Left kidney (tissue), 2 donors: ENCODE results near the gene STK39. TPM values are rescaled to one million over a fixed set of nuclear protein-coding genes. Genes with fewer than 3 reads are reported as not detected.
"Not testable (repeated sequence)": the region's sequence is repeated elsewhere in the genome, so short reads cannot be mapped to it uniquely, and the experiment has no call there.

ENCODE experiments used
- DNase-seq: peaks from one replicate; pipeline ENCODE4 v3.0.0-alpha.2; 2013
- polyA plus RNA-seq: library from polyadenylated mRNA; unstranded; fragments of 120-200 nt; gene quantifications from one replicate; pipeline ENCODE4 v1.2.1, GENCODE V29; 2013; ENCODE audit not compliant: insufficient read length

Gene STK39
- polyA plus RNA-seq, 1 donor = 37.7 TPM

GRCh38 chr2:168138374-168138773 is 109.0 kb downstream of the STK39 start:
- no peak for DNase-seq

- no peak for DNase-seq
Observed at GRCh38 chr2:168137510-168138180, 109.8 kb downstream of the STK39 start.

- no peak for DNase-seq
Observed at GRCh38 chr2:168136392-168136977, 110.9 kb downstream of the STK39 start.

GRCh38 chr2:168135630-168136029 is 111.8 kb downstream of the STK39 start:
- DNase-seq = no peak

- no peak for DNase-seq
Observed at GRCh38 chr2:168135121-168135520, 112.3 kb downstream of the STK39 start.

- no peak for DNase-seq
Observed at GRCh38 chr2:168134485-168134884, 112.9 kb downstream of the STK39 start.

GRCh38 chr2:168132389-168132788 is 115.0 kb downstream of the STK39 start:
- DNase-seq = no peak

GRCh38 chr2:168130346-168130745 is 117.0 kb downstream of the STK39 start:
- no peak for DNase-seq

GRCh38 chr2:168127371-168127770 is 120.0 kb downstream of the STK39 start:
- DNase-seq = no peak

- not testable (repeated sequence) for DNase-seq
Observed at GRCh38 chr2:168122210-168122609, 125.2 kb downstream of the STK39 start.

- DNase-seq = no peak
Observed at GRCh38 chr2:168120730-168121129, 126.7 kb downstream of the STK39 start.

GRCh38 chr2:168120310-168120709 is 127.1 kb downstream of the STK39 start:
- no peak for DNase-seq

GRCh38 chr2:168119515-168120141 is 127.8 kb downstream of the STK39 start:
- DNase-seq = peak; percentile 62

GRCh38 chr2:168118733-168119514 is 128.5 kb downstream of the STK39 start:
- peak; percentile 89 for DNase-seq

GRCh38 chr2:168116448-168116847 is 130.9 kb downstream of the STK39 start:
- no peak for DNase-seq

GRCh38 chr2:168114619-168115018 is 132.8 kb downstream of the STK39 start:
- DNase-seq = no peak

GRCh38 chr2:168114040-168114439 is 133.4 kb downstream of the STK39 start:
- DNase-seq = no peak

- no peak for DNase-seq
Observed at GRCh38 chr2:168107322-168107721, 140.1 kb downstream of the STK39 start.

GRCh38 chr2:168105127-168105683 is 142.2 kb downstream of the STK39 start:
- no peak for DNase-seq

GRCh38 chr2:168097431-168097830 is 150.0 kb downstream of the STK39 start:
- peak; percentile 46 for DNase-seq

GRCh38 chr2:168096158-168096557 is 151.2 kb downstream of the STK39 start:
- DNase-seq = no peak

GRCh38 chr2:168091986-168092385 is 155.4 kb downstream of the STK39 start:
- no peak for DNase-seq
